Measurements from ENCODE around the gene CMKLR1.

The CMKLR1 gene

GRCh38 chr12:108338915-108339657 is at the start of gene CMKLR1:
CMKLR1 (minus strand) TSS chr12:108339311; CDS start chr12:108293591, 45,720 bp downstream.
- DNase-seq (ENCODE audit: low spot score) = peak; percentile 36

- DNase-seq (ENCODE audit: low spot score) = no peak
Observed at GRCh38 chr12:108387771-108388170, 48.7 kb upstream of the CMKLR1 start.

GRCh38 chr12:108386709-108387360 is 47.7 kb upstream of the CMKLR1 start:
- no peak for DNase-seq (ENCODE audit: low spot score)

DNA sequence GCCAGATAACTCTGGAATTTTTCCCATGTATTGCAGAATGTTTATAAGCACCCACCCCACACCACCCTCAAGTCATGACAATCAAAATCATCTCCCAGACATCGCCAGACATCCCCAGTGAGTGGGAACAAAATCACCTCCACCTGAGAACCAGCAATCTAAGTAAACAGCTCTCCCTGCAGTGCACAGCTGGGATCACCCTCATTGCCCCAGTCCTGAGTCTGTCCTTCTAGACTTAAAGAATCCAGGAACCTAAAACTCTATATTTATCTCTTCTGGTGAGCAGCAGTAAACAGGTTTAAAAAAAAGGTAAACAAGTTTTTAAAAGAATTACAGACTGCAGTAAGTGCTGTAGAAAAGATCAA is 43.3 kb upstream of the CMKLR1 start:
- DNase-seq (ENCODE audit: low spot score) = no peak

- peak; percentile 28 for DNase-seq (ENCODE audit: low spot score)
Observed at GRCh38 chr12:108381787-108382436, 42.8 kb upstream of the CMKLR1 start.

- DNase-seq (ENCODE audit: low spot score) = no peak
Observed at GRCh38 chr12:108380382-108380781, 41.3 kb upstream of the CMKLR1 start.

GRCh38 chr12:108379823-108380222 is 40.7 kb upstream of the CMKLR1 start:
- DNase-seq (ENCODE audit: low spot score) = no peak

GRCh38 chr12:108378926-108379325 is 39.8 kb upstream of the CMKLR1 start:
- DNase-seq (ENCODE audit: low spot score) = no peak

DNA sequence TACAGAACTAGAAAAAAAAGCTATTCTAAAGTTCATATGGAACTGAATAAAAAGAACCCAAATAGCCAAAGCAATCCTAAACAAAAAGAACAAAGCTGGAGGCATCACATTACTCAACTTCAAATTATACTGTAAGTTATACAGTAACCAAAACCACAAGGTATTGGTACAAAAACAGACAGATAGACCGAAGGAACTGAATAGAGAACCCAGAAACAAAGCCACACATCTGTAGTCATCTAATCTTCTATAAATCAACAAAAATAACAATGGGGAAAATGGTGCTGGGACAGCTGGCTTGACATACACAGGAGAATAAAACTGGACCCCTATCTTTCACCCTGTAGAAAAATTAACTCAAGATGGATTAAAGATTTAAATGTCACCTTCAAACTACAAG is 38.1 kb upstream of the CMKLR1 start:
- DNase-seq (ENCODE audit: low spot score) = no peak

DNA sequence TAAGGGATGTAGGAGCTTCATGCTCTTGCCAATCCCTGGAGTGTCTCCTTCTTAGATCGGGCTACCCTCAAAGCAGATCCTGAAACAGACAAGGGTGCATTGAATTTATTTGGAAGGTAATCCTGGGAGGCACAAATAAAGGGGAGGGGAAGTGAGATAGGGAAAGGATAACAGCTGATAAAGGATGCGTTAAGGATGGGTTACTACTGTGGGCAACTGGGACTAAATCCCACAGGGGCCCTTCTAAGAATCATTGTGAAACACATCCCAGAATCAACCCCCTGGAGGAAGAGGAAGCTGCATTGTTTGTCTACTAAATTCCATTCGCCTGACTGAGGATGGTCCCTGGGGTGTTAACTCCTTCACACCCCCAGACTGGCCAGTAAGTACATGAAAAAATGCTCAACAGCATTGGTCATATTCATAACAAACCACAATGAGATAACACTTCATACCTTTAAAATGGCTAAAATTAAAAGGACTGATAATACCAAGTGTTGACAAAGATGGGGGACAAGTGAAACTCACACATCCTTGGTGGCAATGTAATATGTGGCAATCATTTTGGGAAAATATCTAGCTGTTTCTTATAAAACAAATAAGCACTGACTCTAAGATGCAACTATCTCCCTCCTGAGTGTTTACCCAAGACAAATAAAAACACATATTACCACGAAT is 37.0 kb upstream of the CMKLR1 start:
- no peak for DNase-seq (ENCODE audit: low spot score)

DNA sequence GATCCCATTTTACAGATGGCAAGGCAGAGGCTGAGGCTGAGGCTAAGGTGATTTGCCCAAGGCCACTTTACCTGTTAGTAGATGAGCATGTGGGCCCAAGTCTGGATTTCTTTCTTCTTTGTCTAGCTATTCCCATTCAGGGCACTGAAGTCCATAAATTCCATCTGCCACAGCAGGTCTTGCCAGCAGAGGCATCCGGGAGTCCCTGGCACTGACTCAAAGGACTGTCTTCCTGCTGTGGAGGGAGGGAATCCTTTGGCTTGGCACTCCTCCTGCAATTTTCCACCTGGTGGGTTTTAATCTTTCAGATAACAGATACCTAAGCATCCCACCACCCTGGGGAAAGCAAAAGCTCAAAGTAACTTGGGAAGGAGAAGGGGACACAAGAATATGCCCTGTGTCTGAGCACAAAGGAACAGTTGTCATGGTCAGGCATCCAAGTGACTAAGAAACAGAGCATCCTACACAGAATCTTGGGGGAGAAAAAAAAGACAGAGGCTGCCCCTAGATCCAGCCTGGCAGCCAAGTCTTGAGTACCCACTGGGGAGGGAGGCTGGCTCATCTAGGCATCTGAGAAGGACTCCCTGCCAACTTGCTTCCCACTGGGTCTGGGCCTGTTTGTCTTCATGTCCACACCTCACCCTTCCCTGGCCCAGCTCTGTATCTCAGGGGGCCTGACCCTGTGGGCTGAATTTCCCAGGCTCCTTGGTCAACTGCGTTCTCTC is 35.6 kb upstream of the CMKLR1 start:
- no peak for DNase-seq (ENCODE audit: low spot score)

DNA sequence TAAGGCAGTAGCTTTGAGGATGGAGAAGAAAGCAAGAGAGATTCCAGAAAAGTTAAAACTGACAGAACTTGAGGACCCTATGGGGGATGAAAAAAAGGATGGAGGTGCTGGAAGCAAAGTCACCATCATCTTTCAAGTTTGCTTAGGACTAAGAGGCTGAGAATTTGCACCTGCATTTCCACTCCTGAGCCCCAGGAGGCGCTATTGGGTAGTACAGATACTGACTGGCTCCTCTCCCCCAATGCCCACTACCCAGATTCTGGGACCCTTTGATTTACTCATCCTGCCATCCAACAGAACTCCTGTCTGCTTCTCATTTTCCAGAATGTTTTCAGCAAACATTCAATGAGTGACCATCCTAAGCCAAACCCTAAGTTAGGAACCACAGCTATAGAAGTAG is 34.0 kb upstream of the CMKLR1 start:
- no peak for DNase-seq (ENCODE audit: low spot score)

DNA sequence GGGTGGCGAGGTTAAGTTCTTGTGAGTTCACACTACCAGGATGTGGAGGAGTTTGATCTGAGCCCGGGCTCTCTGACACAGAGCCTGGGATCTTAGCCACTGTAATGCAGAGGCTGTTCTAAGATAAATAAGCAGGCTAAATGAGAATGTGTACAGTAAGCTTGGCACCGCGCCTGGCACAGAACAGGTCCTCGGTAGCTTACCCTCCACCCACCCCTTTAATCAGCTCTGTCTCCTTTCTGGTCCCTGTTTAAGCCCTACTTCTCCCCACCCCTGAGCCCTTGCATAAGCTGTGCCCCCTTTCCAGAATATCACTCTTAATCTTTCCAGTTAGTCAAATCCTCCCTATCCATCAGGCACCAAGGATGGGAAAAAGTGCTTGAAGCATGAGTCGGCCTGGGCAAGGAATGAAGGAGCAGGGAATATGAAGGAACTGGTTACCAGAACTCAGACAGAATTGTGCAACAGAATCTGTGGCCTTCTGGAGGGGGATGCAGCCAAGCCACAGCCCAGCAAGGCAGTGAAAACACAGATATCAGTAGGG is 32.8 kb upstream of the CMKLR1 start:
- peak; percentile 89 for DNase-seq (ENCODE audit: low spot score)

GRCh38 chr12:108370415-108370814 is 31.3 kb upstream of the CMKLR1 start:
- DNase-seq (ENCODE audit: low spot score) = no peak

GRCh38 chr12:108369736-108370396 is 30.8 kb upstream of the CMKLR1 start:
- no peak for DNase-seq (ENCODE audit: low spot score)

- DNase-seq (ENCODE audit: low spot score) = no peak
Observed at GRCh38 chr12:108368089-108368488, 29.0 kb upstream of the CMKLR1 start.

GRCh38 chr12:108367436-108367835 is 28.3 kb upstream of the CMKLR1 start:
- DNase-seq (ENCODE audit: low spot score) = peak; percentile 86

DNA sequence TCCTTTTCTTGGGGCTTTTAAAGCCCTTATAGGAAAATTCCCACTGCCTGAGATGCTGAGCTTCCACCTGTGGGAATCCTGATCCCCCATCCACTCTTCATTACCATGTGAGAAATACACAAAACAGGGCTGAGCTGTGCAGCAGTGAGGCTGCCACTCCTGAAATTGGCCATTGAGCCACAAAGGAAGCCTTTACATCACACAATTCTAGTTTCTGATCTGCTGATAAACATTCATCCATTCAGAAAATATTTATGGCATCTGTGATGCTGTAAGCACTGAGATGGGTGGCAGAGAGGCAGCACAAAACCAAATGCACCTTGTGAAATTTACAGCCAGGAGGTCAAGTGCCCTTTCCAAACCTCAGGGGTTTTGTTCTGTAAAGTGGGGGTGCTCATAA is 26.2 kb upstream of the CMKLR1 start:
- DNase-seq (ENCODE audit: low spot score) = no peak

GRCh38 chr12:108364879-108365278 is 25.8 kb upstream of the CMKLR1 start:
- DNase-seq (ENCODE audit: low spot score) = no peak

DNA sequence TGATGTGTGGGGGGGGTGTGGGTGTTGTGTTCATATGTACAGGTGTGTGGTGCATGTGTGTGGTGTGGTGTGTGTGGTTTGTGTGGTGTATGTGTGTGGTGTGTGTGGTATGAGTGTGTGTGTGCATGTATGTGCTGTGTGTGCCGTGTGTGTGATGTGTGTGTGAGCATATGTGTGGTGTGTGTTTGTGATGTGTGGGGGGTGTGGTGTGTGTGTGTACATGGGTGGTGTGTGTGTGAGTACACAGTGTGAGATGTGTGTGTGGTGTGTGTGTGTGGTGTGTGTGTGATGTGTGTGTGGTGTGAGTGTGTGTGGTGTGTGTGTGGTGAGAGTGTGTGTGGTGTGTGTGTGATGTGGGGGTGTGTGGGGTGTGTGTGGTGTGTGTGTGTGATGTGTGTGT is 24.5 kb upstream of the CMKLR1 start:
- no peak for DNase-seq (ENCODE audit: low spot score)

DNA sequence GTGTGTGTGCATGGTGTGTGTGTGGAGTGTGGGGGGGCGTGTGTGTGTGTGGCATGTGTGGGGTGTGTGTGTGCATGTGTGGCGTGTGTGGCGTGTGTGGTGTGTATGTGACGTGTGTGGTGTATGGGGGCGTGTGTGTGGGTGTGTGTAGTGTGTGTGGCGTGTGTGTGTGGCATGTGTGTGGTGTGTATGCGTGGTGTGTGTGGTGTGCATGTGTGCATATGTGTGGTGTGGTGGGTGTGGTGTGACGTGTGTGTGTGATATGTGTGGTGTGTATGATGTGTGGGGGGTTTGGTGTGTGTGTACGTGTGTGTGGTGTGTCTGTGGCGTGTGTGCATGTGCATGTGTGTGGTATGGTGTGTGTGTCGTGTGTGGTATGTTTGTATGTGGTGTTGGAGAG is 24.1 kb upstream of the CMKLR1 start:
- DNase-seq (ENCODE audit: low spot score) = no peak
